ENCODE data around the gene WSCD1.

WSCD1 gene

GRCh38 chr17:6100891-6101500 lies 30.8 kb downstream of the WSCD1 start:
- no peak for ATAC-seq
- TF ChIP-seq CSDC2 (CRISPR knock-in tag; IDR thresholded peaks at IDR 0.05) (no peak), PPARA (CRISPR knock-in tag; IDR thresholded peaks at IDR 0.05; ENCODE audit: borderline replicate concordance) (no peak), BACH2 (CRISPR knock-in tag; IDR thresholded peaks at IDR 0.05; ENCODE audit: borderline replicate concordance) (no peak), ZNF8 (CRISPR knock-in tag; IDR thresholded peaks at IDR 0.05) (no peak), TOX (CRISPR knock-in tag; IDR thresholded peaks at IDR 0.05; ENCODE audit: borderline replicate concordance) (no peak), GLIS3 (CRISPR knock-in tag; IDR thresholded peaks at IDR 0.05) (no peak), TSHZ2 (CRISPR knock-in tag; IDR thresholded peaks at IDR 0.05) (no peak), ARNTL (CRISPR knock-in tag; IDR thresholded peaks at IDR 0.05; ENCODE audit: borderline replicate concordance, low read depth) (no peak), TCF4 (CRISPR knock-in tag; IDR thresholded peaks at IDR 0.05; ENCODE audit: borderline replicate concordance) (no peak), ZFP3 (CRISPR knock-in tag; IDR thresholded peaks at IDR 0.05) (no peak), ISL1 (CRISPR knock-in tag; IDR thresholded peaks at IDR 0.05) (no peak), ZFP30 (CRISPR knock-in tag; IDR thresholded peaks at IDR 0.05) (no peak)

GRCh38 chr17:6101706-6102105 lies 31.5 kb downstream of the WSCD1 start:
- ATAC-seq, result no peak
- TF ChIP-seq POU6F1 (CRISPR knock-in tag; IDR thresholded peaks at IDR 0.05; ENCODE audit: borderline replicate concordance, low read depth) (no peak), ESRRG (CRISPR knock-in tag; IDR thresholded peaks at IDR 0.05) (no peak), OSR1 (CRISPR knock-in tag; IDR thresholded peaks at IDR 0.05) (no peak), ZC3H10 (CRISPR knock-in tag; IDR thresholded peaks at IDR 0.05) (no peak), ARNTL (CRISPR knock-in tag; IDR thresholded peaks at IDR 0.05; ENCODE audit: borderline replicate concordance, low read depth) (no peak), RARB (CRISPR knock-in tag; IDR thresholded peaks at IDR 0.05) (no peak), ZNF8 (CRISPR knock-in tag; IDR thresholded peaks at IDR 0.05) (no peak), TCF4 (CRISPR knock-in tag; IDR thresholded peaks at IDR 0.05; ENCODE audit: borderline replicate concordance) (no peak), PPARA (CRISPR knock-in tag; IDR thresholded peaks at IDR 0.05; ENCODE audit: borderline replicate concordance) (no peak), ZNF70 (CRISPR knock-in tag; IDR thresholded peaks at IDR 0.05) (no peak)

- no peak for ATAC-seq
Measured at GRCh38 chr17:6102615-6103014, 32.4 kb downstream of the WSCD1 start.

More at GRCh38 chr17:6102615-6103014, 32.4 kb downstream of the WSCD1 start:
- TF ChIP-seq SNAI2 (CRISPR knock-in tag; IDR thresholded peaks at IDR 0.05) (no peak), GLIS3 (CRISPR knock-in tag; IDR thresholded peaks at IDR 0.05) (no peak), ZNF8 (CRISPR knock-in tag; IDR thresholded peaks at IDR 0.05) (no peak), BACH2 (CRISPR knock-in tag; IDR thresholded peaks at IDR 0.05; ENCODE audit: borderline replicate concordance) (no peak), ZNF70 (CRISPR knock-in tag; IDR thresholded peaks at IDR 0.05) (no peak), ISL1 (CRISPR knock-in tag; IDR thresholded peaks at IDR 0.05) (no peak), CSDC2 (CRISPR knock-in tag; IDR thresholded peaks at IDR 0.05) (no peak), ZFP30 (CRISPR knock-in tag; IDR thresholded peaks at IDR 0.05) (no peak), ZNF565 (CRISPR knock-in tag; conservative IDR thresholded peaks at IDR 0.05; ENCODE audit: low read depth) (no peak), TCF4 (CRISPR knock-in tag; IDR thresholded peaks at IDR 0.05; ENCODE audit: borderline replicate concordance) (no peak), ARNTL (CRISPR knock-in tag; IDR thresholded peaks at IDR 0.05; ENCODE audit: borderline replicate concordance, low read depth) (no peak), ESRRG (CRISPR knock-in tag; IDR thresholded peaks at IDR 0.05) (no peak), POU6F1 (CRISPR knock-in tag; IDR thresholded peaks at IDR 0.05; ENCODE audit: borderline replicate concordance, low read depth) (no peak), RARB (CRISPR knock-in tag; IDR thresholded peaks at IDR 0.05) (no peak), CREB5 (CRISPR knock-in tag; IDR thresholded peaks at IDR 0.05; ENCODE audit: low read depth) (no peak), OSR1 (CRISPR knock-in tag; IDR thresholded peaks at IDR 0.05) (no peak), ZFP3 (CRISPR knock-in tag; IDR thresholded peaks at IDR 0.05) (no peak), ZC3H10 (CRISPR knock-in tag; IDR thresholded peaks at IDR 0.05) (no peak)
